SKM-1 treated with dmso at 0.1 percent for 144 hours (cell line): ENCODE results near the gene MEGF10.

Source experiments
- DNase-seq: peaks from one replicate; lab custom pipeline; 2025; ENCODE audit not compliant: unreplicated experiment; lab: John Stamatoyannopoulos, UW

Gene MEGF10

DNA sequence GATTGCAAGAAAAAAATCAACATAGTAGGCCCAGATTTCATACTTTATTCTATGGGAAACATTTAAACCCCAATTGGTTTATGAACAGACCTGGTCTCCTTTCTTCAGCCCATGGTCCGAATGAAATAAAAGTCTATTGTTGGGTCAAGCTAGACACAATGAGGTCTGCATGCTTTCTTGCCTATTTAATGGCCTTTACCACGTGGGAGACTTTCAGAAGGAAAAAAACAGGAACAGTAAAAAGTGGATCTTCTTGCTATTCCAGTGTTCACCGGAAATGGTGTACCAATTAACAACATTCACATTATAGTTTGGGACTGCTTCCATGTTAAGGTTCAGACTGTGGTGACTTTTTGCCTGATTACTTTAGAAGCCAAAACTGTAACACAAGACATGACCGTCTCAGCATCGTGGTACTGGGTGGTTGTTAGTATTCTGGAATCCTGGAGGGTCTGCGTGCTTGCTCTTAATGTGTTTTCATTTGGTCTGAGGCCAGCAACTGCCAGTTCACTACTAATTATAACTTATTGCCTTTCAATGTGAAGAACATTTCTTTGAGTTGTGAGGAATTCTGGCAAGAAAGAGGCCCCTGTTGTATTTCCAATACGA is 141.5 kb downstream of the MEGF10 start:
- no peak for DNase-seq

DNA sequence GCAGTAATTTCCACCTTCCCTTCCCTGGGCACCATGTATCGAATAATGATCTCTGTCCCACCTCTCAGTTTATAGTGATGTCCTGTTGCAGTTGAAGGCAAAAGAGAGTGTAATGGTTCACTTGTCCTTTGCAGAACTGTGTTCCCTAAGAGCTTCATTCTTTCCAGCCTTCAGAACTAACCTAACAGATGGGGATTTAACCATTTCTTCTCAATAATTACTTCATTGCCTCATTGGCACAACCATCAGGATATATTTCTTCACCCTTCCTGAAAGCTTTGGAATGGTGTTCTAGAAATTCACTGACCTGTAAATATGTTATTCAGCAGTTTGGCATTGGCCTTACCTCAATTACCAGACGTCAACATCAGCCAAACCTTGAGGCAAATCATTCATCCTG is 142.9 kb downstream of the MEGF10 start:
- DNase-seq, result no peak

DNA sequence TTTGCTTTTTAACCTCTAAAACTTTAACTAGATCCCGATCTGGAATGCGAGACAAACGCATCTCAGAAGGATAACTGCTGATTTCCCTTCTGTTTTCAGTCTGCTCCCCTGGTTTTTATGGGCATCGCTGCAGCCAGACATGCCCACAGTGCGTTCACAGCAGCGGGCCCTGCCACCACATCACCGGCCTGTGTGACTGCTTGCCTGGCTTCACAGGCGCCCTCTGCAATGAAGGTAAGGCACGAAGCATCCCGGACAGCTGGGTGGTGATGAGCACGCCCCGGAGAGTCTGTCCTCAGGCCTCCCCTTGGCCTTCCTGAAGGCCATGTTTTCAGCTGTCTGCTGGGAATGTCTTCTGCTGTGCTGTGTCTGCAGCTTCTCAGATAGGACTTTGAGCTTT is 144.0 kb downstream of the MEGF10 start:
- DNase-seq, result no peak

DNA sequence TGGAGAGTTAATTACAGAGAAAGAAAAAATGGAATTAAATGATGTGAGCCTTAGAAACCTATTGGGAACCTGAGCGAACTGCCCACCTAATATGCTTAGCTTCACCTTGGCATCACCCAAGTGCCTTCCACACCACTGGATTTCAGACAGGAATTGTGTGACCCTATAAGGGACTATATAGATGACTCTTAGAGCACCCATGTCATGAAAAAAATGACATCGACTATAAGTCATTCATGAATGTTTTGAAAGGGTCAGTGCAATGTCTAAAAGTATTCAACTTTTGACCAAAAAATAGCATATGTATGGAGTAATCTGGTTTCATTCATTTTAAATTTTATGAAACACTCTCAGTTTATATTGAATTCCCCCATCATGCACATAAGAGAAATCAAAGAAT is 145.2 kb downstream of the MEGF10 start:
- no peak for DNase-seq

DNA sequence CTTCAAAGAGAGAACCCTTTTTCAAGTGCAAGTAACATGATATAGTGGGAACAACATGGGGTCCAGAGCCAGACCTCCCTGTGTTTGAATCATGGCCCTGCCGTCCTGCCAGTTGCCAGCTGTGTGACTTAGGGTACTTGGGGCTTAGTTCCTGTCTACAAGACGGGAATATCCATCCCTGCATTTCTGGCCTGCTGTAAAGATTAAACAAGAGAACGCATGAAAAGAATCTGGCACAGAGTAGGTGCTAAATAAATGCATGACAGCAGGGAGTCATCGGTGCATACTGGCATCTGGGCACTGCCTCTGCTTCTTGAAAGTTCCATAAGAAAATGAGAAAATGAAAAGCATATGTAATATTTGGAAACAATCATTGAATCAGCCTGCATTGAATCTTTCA is 149.0 kb downstream of the MEGF10 start:
- DNase-seq, result no peak

DNA sequence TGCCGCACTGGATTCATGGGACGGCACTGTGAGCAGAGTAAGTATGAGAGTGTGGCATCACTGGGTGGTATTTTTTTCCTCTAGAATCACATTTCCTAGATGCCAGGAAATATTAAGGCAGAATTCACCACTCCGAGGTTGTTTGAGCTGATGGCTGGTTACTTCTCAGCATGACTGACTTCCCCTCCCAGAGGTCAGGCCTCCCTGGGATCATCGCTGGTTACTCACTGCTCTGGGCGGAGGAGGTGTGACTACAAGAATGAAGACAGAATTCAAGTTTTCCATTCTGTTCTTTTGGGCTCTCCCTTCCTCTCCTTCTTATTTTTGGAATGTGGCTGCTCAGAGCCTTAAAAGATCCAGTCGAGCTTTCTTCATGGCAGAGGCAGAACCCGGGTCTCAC is 150.2 kb downstream of the MEGF10 start:
- DNase-seq, result no peak

DNA sequence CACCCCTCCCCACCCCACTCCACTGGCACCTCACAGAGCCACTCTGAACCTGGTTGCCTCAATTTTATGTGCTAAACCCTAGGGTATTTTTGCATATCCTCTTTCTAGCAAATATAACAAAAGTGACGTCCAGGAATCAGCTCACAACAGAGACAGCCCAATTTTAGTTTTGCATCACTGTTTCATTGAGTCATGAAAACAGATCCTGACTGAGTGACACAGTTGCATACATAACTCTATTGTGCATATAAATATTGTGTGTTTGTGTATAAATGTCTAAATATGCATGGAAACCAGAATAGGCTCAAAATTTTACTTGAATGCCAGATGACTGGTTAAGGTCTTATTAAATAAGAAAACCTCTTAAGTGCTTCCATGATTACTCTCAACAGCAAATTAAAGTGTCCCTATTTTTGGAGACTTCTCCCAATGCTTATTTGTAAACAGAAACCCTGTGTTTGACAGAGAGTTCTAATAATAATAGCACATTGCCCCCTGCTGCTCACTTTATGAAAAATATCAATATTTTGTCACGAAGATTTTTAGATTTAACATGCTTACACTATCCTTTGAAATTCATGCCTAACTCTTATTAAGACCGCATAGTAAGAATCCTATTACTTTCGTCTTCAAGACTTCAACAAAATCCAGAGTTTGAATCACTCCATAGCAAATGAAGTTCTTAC is 151.3 kb downstream of the MEGF10 start:
- DNase-seq, result no peak

DNA sequence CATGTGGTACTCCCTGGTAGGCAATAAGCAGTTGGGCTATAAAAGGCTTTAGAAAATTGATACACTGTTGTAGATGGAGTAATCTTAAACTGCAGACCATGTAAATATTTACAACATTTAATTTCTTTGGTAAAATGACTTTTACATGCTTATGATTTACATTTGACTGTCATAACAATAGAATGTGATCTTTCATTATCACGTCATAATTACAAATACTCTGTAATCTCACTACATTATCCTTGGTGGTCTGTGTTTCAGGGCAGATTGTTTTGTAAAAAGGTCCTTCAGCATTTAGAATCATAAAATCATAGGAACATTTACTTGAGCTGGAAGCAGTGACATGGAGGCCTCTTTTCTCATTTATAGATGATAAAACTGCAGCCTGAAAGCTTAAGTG is 153.6 kb downstream of the MEGF10 start:
- DNase-seq, result no peak

DNA sequence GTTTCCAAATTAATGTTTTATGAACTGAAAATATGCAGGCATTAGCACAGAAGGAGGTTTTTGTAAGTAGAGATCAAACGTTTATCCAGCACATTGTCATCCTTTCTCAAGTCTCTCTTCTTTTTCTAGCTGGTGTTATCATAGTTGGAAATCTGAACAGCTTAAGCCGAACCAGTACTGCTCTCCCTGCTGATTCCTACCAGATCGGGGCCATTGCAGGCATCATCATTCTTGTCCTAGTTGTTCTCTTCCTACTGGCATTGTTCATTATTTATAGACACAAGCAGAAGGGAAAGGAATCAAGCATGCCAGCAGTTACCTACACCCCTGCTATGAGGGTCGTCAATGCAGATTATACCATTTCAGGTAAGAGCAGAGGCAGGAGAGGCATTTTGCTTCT is 154.7 kb downstream of the MEGF10 start:
- DNase-seq, result no peak

DNA sequence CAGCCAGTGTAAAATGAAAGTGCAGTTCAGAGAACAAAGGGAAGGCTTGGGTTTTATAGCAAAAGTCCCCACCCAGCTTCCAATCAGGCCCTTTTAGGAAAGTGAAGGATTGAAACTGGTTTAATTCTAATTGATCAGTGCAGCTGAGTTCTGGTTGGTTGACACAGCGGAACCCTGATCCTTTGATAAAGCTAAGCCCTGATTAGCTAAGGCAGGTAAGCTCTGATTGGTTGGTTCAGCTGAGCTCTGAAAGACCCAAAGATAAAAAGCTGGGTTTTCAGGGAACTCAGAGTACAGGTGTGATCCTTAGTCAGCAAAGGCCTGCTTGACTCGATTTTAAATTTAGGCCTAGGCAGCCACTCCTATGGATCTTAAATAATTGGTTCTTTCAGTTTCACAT is 156.0 kb downstream of the MEGF10 start:
- no peak for DNase-seq

DNA sequence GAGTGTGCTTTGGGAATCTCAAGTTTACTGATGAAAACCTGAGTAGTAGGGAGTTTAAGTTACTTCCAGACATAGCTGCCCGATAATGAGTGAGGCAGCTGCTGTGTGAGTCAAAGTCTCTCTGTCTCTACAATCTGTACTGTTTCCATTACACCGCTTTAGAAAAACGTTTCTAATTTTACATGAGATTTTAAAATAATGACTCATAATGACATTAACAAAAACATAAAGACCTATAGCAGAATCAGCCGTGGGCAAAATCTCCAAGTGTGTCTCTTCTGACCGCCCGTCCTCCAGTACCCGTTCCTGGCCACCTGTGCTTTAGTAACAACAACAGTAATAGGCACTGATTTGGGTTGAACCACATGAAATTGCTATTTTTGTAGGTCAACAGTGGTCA is 157.2 kb downstream of the MEGF10 start:
- DNase-seq, result no peak

DNA sequence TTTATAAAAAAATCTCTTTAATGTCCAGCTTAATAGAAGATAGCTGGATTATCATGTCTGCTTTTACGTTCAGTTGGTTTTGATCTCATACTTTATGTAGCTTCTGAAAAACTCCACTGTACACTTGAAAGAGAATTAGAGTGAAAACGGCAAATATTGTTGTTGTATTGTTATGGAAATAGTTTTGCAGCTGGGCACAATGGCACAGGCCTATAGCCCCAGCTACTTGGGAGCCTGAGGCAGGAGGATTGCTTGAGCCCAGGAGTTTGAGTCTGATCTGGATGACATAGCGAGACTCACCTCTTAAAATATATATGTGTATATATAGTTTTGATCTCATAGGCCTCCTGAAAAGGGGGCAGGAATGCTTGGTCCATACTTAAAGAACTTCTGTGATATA is 159.4 kb downstream of the MEGF10 start:
- DNase-seq, result no peak

DNA sequence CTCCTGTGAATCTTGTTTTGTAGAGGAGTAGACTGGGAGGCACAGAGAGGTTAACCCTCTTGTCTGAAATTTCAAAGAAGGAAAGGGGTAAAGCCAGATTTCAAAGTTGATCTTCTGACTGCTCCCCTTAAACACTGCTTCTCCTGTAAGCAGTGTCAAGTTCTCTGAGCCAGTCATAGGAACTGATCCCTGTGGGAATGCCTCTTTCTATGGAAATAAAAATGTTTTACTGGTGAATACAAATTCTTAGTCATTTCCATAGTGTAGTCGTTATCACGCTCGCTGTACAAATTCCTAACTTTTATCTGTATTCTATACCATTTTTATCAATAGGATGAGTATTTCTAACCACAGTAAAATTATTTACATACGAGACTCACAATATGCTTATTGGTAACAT is 160.5 kb downstream of the MEGF10 start:
- no peak for DNase-seq

DNA sequence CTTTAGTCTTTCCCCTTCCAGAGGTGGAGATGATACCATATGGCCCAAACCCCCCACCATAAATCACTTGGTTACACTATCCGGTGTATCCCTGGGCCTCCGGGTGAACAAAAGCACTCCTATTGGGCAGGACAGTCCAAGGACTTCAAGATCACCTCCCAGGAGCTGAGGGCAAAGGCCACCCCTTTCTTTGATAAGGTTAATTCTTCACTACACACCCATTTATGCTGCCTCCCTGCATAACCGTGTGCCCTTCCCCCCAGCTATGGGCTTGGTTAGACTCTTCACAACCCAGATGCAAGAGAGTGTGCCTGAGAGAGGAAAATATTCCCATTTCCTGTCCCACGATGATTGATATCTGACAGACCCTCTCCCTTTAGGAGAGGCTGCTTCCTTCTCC is 162.0 kb downstream of the MEGF10 start:
- no peak for DNase-seq

DNA sequence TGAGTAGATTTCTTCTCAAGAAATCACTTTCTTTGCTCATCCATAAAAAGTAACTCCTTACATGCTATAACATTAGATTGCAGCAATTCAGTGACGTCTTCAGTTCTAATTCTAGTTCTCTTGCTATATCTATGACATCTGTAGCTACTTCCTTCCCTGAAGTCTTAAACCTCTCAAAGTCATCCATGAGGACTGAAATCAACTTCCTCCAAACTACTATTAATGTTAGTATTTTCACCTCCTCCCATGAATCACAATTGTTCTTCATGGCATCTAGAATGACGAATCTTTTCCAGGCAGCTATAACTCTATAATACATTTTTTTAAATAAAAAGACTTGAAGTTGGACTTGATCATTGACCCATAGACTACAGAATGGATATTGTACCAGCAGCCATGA is 180.6 kb downstream of the MEGF10 start:
- no peak for DNase-seq

DNA sequence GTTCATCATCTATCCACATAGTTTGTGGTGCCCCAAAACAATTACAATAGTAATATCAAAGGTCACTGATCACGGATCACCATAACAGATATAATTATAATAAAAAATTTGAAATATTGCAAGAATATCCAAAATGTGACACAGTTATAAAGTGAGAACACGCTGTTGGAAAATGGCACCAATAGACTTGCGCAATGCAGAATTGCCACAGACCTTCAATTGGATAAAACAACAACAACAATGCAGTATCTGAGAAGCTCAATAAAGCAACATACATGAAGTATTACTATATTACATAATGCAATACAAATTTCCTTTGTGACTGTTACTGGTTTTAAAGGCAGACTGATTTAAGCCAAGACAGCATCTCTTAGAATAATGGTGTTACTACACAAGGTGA is 182.1 kb downstream of the MEGF10 start:
- DNase-seq, result no peak

DNA sequence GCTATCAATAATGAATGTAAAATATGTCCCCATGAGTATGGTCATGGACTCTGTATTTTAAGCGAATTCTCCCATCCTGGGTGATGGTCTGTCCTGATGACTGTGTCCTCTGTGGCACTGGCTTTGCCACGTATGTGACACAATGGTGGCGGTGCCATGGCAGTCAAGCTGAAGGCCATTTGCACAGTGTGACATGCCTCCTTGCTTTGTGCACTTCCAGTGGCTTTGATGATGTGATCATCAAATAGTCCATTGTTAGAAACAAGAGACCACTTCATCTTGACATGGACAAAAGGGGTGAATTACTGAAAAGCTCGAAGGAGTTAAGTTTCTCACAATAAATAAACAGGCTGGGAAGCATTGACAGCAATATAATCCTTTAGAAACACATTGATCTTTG is 195.9 kb downstream of the MEGF10 start:
- no peak for DNase-seq

DNA sequence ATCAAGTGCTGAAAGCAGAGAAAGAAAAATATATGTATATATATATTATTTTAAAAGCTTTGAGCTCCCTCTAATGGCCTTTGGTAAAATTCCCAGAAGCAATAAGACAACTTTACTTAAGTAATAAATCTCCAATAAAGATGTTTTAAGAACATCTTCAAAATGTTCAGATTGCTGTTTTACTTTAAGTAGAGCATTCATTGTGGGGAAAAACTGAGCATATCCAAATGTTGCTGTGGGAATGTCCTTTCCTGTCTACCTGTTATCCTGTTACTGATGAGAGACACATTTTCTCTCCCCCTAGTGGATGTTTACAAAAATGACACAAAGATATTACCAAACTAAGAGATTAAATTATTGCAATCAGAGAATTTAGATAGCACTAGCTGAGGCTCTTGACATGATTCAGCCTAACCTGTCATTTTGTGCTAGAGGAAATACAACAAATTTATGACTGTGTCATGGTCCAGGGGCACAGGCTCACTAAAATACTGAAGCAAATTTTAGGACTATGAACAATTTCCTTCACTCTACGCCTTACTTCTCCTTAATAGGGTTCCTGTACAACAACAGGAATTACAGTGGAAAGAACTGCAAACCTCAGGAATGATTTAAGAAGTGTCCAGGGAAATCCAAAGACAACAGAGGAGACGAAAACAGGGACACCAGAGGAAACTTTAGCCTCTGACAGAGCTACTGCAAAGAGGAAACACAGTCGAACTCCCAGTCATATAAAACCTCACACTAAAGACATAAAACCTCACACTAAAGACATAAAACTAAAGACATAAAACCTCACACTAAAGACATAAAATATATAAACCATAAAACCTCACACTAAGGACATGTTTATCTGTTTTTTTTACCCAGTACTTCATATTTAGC is 202.5 kb downstream of the MEGF10 start:
- peak; percentile 46 for DNase-seq

DNA sequence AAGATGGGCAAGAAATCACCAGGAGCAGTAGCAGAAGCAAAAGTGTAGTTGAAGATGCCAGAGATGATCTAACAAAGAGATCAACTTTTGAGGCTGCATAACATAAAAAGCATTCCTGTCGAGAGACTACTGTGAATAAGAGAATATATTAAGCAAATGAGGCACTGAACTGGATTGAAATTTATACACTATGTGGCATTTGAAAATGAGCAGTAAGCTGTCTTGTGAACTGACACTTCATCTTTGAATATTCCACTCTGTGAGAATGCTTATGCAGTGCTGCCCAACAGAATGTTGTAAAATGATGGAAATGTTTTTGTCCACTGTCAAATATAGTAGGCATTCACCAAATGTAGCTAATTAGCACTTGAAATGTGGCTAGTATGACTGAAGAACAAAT is 208.0 kb downstream of the MEGF10 start:
- no peak for DNase-seq

DNA sequence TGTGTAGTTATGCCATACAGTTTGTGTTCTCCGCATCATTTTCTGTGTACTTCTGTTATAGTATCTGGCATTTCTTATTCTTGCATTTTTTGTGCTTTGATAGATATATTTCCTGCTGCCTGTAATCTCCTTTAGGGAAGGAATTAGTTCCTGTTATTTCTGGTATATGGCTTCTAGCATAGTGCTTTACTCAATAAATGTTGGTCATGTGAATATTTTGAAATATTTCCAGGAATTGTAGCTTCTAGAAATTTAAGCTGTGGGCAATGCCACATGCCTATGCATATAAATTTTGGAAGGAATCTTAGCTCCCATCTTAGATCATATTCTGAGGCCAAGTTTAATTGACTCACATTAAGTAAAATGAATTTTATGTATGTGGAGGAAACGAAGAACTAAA is 215.3 kb downstream of the MEGF10 start:
- DNase-seq, result no peak

DNA sequence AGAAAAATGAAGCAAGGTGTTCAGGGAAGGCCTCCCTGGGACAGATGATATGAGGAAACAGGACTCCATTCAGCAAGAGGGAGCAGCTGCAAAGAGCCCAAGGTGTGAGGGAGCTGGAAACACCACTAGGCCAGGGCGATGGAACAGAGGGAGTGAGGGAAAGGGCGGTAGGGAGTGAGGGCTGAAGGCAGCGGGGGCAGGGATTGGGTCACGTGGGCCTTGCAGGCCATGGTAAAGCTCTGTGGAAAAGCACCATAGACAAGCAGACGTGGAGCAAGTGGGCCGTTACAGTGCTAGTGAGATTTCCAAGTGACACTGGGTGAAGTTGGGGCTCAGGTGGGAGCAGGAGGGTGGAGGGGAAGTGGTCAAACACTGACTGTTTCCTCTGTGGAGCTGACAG is 216.0 kb downstream of the MEGF10 start:
- no peak for DNase-seq

DNA sequence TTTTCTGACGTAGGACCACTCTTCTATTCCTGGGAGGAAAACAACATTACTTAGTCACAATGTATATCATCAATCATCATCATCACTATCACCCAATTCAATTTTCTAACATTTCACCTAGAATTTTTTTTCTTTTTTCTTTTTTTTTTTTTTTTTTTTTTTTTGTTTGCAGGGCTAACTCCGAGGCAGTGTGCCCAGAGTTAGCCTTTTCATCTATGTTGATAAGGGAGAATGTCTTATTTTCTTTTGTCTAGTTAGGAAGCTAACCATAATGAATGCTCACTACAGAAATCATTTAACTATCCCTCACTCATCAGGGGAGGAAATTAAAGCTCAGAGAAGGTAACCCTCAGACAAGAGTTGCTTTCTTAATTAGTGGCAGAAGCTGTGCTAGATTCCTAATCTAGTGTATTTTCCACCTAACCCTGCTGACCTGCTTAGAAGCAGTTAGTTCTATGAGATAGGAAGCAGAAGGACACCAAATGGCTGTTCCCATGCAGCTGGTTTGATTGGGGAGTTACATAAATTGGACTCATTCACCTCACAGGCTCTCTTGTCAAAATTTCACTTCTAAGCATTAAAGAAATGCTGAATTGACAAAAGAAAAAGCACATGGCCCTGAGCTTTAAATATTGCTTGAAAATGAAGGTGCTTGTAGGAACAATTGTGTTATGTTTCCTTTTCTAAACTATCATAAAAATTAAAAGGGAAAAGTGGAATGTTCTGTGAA is 218.2 kb downstream of the MEGF10 start:
- no peak for DNase-seq
